HepG2 (cell line): Measurements from ENCODE around the gene FRMD8. TPM values are rescaled to one million over a fixed set of nuclear protein-coding genes. Genes with fewer than 3 reads are reported as not detected.
A peak's percentile ranks its signal among the peaks of the same experiment; 100 is the strongest.

Experiments
- GATAD1 ChIP-seq: IDR thresholded peaks from 2 replicates; pipeline ENCODE4 v1.6.1; 2016; ENCODE audit warnings: missing genetic modification reagents, missing compliant biosample characterization
- HNRNPL ChIP-seq: fragments of 200-400 bp; formaldehyde crosslinking; IDR thresholded peaks from 2 replicates; pipeline ENCODE4 v1.6.1; 2017; ENCODE audit warnings: mild to moderate bottlenecking, low read depth, low read length
- MATR3 ChIP-seq: sonication (generic); formaldehyde crosslinking; IDR thresholded peaks from 2 replicates; pipeline ENCODE4 v1.4.0; 2020; ENCODE audit warnings: missing genetic modification reagents
- NFE2L1 ChIP-seq: sonication (generic); formaldehyde crosslinking; IDR thresholded peaks from 2 replicates; pipeline ENCODE4 v1.4.0; 2020; ENCODE audit warnings: missing genetic modification reagents, mild to moderate bottlenecking, borderline replicate concordance
- TBX3 ChIP-seq: fragments of 450-650 bp; IDR thresholded peaks from 2 replicates; pipeline ENCODE4 v1.6.1; 2017; ENCODE audit warnings: antibody characterized with exemption, mild to moderate bottlenecking, inconsistent platforms, borderline replicate concordance
- polyA plus RNA-seq, 8 experiments: library from polyadenylated mRNA; depleted of rRNA in 3 of 8; stranded (reverse) in 7 of 8; unstranded in 1 of 8; fragments of >200 nt; fragmentation: Illumina TruSeq in 4 of 8; extraction: Trizol in 4 of 8; gene quantifications; 2 replicates each; pipeline versions ENCODE4 v1.2.1 to v1.2.3, GENCODE V29; 2011 to 2016; ENCODE audit warnings: low read depth in 4 of 8, missing spikeins in 1 of 8, mixed read lengths in 1 of 8; ENCODE audit not compliant: insufficient read depth in 1 of 8
- total RNA-seq, 5 experiments: library from RNA; depleted of rRNA; stranded (reverse); fragments of >200 nt; fragmentation: Illumina TruSeq; extraction: Trizol; gene quantifications; 2 replicates each; pipeline ENCODE4 v1.2.3, GENCODE V29; 2016; ENCODE audit warnings: low read depth in 1 of 5
- TF ChIP-seq, protein P1 (sequence below): sonication (generic); formaldehyde crosslinking; IDR thresholded peaks from 2 replicates; pipeline ENCODE4 v1.5.1; 2020; ENCODE audit warnings: mild to moderate bottlenecking, moderate library complexity, missing genetic modification reagents
- TF ChIP-seq, protein P2 (sequence below): sonication (generic); formaldehyde crosslinking; IDR thresholded peaks from 2 replicates; pipeline ENCODE4 v1.5.1; 2020; ENCODE audit warnings: mild to moderate bottlenecking, missing genetic modification reagents, borderline replicate concordance
- TF ChIP-seq, protein P3 (sequence below): sonication (generic); formaldehyde crosslinking; IDR thresholded peaks from 2 replicates; pipeline ENCODE4 v1.4.0; 2020; ENCODE audit warnings: mild to moderate bottlenecking, missing genetic modification reagents
- TF ChIP-seq, protein P4 (sequence below): sonication (generic); formaldehyde crosslinking; IDR thresholded peaks from 2 replicates; pipeline ENCODE4 v1.5.0; 2020; ENCODE audit warnings: mild to moderate bottlenecking, missing genetic modification reagents, borderline replicate concordance
- TF ChIP-seq, protein P5 (sequence below): sonication (generic); IDR thresholded peaks from 2 replicates; pipeline ENCODE4 v1.6.1; 2016; ENCODE audit warnings: low read depth, borderline replicate concordance
- TF ChIP-seq, protein P6 (sequence below), 2 experiments: IDR thresholded peaks; 2 replicates each; pipeline ENCODE4 v1.6.1; 2011 to 2012; ENCODE audit warnings: low read length in 2 of 2, borderline replicate concordance in 1 of 2, low read depth in 1 of 2, mild to moderate bottlenecking in 1 of 2, moderate library complexity in 1 of 2

FRMD8 gene
- total and polyA plus RNA-seq, 2 of the 13 experiments (the other 11 are each of a cell fraction or from before 2014, with no cell fraction given): 5.8 to 20.6 TPM

DNA sequence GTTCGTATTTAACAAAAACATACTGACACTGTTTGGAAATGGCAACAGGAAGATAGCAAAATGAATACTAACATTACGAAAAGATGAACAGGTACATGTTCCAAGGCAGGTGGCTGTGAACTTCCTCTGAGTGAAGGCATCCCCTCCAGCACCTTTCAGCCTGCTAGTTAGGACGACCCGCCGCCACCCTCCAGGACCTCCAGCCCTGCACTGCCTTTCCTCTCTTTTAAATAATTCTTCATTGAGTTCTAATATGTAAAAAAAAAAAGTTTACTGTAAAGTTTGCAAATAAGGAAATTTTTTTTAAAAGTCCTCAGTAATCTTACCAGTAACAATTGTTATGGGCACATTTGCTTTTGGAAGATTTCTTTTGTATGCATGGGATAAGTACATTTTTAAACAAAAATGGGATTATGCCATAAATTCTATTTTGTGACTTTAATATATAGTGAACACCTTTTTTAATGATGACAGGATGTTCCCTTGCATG, 42.2 kb downstream of the FRMD8 start (continued):
- TF ChIP-seq, protein P1, sequence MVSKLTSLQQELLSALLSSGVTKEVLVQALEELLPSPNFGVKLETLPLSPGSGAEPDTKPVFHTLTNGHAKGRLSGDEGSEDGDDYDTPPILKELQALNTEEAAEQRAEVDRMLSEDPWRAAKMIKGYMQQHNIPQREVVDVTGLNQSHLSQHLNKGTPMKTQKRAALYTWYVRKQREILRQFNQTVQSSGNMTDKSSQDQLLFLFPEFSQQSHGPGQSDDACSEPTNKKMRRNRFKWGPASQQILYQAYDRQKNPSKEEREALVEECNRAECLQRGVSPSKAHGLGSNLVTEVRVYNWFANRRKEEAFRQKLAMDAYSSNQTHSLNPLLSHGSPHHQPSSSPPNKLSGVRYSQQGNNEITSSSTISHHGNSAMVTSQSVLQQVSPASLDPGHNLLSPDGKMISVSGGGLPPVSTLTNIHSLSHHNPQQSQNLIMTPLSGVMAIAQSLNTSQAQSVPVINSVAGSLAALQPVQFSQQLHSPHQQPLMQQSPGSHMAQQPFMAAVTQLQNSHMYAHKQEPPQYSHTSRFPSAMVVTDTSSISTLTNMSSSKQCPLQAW (CRISPR knock-in tag): no peak
- TF ChIP-seq, protein P2, sequence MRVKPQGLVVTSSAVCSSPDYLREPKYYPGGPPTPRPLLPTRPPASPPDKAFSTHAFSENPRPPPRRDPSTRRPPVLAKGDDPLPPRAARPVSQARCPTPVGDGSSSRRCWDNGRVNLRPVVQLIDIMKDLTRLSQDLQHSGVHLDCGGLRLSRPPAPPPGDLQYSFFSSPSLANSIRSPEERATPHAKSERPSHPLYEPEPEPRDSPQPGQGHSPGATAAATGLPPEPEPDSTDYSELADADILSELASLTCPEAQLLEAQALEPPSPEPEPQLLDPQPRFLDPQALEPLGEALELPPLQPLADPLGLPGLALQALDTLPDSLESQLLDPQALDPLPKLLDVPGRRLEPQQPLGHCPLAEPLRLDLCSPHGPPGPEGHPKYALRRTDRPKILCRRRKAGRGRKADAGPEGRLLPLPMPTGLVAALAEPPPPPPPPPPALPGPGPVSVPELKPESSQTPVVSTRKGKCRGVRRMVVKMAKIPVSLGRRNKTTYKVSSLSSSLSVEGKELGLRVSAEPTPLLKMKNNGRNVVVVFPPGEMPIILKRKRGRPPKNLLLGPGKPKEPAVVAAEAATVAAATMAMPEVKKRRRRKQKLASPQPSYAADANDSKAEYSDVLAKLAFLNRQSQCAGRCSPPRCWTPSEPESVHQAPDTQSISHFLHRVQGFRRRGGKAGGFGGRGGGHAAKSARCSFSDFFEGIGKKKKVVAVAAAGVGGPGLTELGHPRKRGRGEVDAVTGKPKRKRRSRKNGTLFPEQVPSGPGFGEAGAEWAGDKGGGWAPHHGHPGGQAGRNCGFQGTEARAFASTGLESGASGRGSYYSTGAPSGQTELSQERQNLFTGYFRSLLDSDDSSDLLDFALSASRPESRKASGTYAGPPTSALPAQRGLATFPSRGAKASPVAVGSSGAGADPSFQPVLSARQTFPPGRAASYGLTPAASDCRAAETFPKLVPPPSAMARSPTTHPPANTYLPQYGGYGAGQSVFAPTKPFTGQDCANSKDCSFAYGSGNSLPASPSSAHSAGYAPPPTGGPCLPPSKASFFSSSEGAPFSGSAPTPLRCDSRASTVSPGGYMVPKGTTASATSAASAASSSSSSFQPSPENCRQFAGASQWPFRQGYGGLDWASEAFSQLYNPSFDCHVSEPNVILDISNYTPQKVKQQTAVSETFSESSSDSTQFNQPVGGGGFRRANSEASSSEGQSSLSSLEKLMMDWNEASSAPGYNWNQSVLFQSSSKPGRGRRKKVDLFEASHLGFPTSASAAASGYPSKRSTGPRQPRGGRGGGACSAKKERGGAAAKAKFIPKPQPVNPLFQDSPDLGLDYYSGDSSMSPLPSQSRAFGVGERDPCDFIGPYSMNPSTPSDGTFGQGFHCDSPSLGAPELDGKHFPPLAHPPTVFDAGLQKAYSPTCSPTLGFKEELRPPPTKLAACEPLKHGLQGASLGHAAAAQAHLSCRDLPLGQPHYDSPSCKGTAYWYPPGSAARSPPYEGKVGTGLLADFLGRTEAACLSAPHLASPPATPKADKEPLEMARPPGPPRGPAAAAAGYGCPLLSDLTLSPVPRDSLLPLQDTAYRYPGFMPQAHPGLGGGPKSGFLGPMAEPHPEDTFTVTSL (CRISPR knock-in tag): no peak
- TF ChIP-seq NFE2L1 (CRISPR knock-in tag) (no peak), GATAD1 (no peak), HNRNPL (0 out of 2 replicates have a peak, but pooled peaks have one; percentile 5), MATR3 (no peak), TBX3 (no peak)
- TF ChIP-seq, protein P3, sequence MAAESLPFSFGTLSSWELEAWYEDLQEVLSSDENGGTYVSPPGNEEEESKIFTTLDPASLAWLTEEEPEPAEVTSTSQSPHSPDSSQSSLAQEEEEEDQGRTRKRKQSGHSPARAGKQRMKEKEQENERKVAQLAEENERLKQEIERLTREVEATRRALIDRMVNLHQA (CRISPR knock-in tag): no peak
- TF ChIP-seq, protein P4, sequence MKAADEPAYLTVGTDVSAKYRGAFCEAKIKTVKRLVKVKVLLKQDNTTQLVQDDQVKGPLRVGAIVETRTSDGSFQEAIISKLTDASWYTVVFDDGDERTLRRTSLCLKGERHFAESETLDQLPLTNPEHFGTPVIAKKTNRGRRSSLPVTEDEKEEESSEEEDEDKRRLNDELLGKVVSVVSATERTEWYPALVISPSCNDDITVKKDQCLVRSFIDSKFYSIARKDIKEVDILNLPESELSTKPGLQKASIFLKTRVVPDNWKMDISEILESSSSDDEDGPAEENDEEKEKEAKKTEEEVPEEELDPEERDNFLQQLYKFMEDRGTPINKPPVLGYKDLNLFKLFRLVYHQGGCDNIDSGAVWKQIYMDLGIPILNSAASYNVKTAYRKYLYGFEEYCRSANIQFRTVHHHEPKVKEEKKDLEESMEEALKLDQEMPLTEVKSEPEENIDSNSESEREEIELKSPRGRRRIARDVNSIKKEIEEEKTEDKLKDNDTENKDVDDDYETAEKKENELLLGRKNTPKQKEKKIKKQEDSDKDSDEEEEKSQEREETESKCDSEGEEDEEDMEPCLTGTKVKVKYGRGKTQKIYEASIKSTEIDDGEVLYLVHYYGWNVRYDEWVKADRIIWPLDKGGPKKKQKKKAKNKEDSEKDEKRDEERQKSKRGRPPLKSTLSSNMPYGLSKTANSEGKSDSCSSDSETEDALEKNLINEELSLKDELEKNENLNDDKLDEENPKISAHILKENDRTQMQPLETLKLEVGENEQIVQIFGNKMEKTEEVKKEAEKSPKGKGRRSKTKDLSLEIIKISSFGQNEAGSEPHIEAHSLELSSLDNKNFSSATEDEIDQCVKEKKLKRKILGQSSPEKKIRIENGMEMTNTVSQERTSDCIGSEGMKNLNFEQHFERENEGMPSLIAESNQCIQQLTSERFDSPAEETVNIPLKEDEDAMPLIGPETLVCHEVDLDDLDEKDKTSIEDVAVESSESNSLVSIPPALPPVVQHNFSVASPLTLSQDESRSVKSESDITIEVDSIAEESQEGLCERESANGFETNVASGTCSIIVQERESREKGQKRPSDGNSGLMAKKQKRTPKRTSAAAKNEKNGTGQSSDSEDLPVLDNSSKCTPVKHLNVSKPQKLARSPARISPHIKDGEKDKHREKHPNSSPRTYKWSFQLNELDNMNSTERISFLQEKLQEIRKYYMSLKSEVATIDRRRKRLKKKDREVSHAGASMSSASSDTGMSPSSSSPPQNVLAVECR: peak; percentile 0; the same call in 1 of the 2 replicates
- TF ChIP-seq, protein P5, sequence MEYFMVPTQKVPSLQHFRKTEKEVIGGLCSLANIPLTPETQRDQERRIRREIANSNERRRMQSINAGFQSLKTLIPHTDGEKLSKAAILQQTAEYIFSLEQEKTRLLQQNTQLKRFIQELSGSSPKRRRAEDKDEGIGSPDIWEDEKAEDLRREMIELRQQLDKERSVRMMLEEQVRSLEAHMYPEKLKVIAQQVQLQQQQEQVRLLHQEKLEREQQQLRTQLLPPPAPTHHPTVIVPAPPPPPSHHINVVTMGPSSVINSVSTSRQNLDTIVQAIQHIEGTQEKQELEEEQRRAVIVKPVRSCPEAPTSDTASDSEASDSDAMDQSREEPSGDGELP: no peak
- TF ChIP-seq, protein P6, sequence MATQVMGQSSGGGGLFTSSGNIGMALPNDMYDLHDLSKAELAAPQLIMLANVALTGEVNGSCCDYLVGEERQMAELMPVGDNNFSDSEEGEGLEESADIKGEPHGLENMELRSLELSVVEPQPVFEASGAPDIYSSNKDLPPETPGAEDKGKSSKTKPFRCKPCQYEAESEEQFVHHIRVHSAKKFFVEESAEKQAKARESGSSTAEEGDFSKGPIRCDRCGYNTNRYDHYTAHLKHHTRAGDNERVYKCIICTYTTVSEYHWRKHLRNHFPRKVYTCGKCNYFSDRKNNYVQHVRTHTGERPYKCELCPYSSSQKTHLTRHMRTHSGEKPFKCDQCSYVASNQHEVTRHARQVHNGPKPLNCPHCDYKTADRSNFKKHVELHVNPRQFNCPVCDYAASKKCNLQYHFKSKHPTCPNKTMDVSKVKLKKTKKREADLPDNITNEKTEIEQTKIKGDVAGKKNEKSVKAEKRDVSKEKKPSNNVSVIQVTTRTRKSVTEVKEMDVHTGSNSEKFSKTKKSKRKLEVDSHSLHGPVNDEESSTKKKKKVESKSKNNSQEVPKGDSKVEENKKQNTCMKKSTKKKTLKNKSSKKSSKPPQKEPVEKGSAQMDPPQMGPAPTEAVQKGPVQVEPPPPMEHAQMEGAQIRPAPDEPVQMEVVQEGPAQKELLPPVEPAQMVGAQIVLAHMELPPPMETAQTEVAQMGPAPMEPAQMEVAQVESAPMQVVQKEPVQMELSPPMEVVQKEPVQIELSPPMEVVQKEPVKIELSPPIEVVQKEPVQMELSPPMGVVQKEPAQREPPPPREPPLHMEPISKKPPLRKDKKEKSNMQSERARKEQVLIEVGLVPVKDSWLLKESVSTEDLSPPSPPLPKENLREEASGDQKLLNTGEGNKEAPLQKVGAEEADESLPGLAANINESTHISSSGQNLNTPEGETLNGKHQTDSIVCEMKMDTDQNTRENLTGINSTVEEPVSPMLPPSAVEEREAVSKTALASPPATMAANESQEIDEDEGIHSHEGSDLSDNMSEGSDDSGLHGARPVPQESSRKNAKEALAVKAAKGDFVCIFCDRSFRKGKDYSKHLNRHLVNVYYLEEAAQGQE (IDR thresholded peaks at IDR 0.05; ENCODE audit: borderline replicate concordance in 1 of 2, low read depth in 1 of 2, low read length in 2 of 2): no peak
